ENCODE data around the gene FBXO24.

FBXO24 gene

DNA sequence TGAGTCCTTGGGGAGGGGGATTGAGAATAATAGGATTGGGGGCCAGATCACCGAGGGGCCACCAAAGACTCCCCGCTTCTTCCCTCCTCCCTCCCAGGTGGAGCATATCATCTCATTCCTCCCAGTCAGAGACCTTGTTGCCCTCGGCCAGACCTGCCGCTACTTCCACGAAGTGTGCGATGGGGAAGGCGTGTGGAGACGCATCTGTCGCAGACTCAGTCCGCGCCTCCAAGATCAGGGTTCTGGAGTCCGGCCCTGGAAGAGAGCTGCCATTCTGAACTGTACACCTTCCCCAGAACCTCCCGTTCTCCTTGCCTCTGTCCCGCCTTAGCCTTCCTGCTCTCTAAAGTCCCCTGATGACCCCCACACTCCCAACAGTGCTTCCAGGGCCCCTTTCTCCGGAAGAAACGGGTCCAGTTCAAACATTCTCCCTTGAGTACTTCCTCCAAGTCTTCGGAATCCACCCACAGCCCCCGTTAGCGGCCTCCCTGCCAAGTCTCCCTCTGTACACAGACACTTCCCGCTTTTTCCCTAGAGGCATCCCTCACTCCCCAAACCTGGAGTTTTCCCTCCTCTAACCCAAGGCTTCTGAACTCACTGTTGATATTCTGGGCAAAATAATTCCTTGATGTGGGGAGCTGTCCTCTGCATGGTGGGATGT, 4.1 kb downstream of the FBXO24 start:
- DNase-seq (ENCODE audit: low spot score), result no peak

DNA sequence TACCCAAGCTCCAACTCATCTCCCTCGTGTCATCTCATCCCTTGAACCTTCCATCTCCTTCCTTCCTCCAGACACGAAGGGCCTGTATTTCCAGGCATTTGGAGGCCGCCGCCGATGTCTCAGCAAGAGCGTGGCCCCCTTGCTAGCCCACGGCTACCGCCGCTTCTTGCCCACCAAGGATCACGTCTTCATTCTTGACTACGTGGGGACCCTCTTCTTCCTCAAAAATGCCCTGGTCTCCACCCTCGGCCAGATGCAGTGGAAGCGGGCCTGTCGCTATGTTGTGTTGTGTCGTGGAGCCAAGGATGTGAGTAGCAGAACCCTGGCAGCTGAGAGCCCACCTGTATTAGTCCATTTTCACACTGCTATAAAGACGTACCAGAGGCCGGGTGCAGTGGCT, 5.5 kb downstream of the FBXO24 start:
- DNase-seq (ENCODE audit: low spot score), result no peak

DNA sequence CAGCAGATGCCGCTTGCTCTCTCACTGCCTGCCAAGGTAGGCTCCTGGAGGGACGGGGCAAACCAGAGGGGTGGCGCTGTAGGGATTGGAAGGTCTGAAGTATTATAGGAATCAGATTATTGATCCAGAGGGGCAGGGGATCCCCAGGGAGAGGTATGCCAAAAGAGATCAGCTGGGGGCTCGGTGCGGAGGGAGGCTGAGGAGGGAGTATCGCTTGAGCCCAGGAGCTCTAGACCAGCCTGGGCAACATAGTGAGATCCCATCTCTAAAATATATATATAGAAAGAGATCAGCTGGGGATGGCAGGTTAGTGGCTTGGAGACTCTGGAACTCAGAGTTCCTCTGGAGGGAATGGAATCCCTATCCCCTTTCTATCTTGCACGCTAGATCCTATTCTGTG, 9.1 kb downstream of the FBXO24 start:
- DNase-seq (ENCODE audit: low spot score), result no peak

DNA sequence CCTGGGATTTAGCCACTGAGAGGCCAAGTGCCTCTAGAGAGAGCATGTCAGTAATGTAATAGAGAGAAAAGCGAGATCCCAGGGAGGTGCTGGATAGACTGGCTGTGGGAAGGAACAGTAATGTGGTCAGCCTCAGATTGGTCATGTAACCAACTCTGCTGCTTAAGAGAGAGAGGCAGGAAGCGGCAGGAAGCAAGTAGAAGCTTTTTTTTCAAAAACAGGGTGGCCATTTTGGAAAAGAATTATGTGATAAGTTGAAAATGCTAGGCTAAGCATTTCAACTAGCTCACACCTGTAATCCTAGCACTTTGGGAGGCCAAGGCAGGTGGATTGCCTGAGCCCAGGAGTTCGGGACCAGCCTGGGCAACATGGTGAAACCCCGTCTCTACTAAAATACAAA, 12.3 kb downstream of the FBXO24 start:
- DNase-seq (ENCODE audit: low spot score), result no peak

DNA sequence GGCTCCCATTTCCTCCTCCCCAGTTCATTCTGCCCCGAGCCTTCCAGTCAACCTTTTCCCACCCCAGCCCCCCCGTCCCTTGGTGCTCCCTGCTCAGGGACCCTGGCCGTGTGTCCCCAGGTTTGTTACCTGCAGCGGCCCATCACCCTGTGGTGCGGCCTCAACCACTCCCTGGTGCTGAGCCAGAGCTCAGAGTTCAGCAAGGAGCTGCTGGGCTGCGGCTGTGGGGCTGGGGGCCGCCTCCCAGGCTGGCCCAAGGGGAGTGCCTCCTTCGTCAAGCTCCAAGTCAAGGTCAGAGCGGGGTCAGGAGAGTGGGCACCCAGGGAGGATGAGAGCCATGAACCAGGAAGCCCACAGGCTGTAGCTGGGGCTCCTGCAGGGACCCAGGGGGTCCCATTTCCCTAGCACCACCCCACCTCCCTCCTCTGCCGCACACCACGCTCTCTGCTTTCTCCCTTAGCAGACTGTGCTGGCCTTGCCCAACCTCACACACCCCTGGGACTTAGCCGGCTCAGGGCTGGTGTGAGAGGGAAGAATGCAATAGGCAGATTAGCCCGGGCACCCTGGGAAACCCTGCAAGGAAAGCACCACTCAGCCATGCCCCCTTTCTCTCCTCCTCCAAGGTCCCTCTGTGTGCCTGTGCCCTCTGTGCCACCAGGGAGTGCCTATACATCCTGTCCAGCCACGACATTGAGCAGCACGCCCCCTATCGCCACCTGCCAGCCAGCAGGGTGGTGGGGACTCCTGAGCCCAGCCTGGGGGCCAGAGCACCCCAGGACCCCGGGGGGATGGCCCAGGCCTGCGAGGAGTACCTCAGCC, 14.0 kb downstream of the FBXO24 start:
- no peak for DNase-seq (ENCODE audit: low spot score)

DNA sequence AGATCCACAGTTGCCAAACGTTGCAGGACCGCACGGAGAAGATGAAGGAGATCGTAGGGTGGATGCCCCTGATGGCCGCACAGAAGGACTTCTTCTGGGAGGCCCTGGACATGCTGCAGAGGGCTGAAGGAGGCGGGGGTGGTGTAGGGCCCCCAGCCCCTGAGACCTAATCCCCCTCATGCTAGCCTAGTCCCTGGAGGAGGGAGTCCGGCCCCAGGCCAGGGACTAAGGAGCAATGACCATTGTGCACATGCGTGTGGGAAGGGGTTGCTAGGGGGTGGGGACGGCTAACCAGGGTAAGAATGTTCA, 14.6 kb downstream of the FBXO24 start:
- no peak for DNase-seq (ENCODE audit: low spot score)

DNA sequence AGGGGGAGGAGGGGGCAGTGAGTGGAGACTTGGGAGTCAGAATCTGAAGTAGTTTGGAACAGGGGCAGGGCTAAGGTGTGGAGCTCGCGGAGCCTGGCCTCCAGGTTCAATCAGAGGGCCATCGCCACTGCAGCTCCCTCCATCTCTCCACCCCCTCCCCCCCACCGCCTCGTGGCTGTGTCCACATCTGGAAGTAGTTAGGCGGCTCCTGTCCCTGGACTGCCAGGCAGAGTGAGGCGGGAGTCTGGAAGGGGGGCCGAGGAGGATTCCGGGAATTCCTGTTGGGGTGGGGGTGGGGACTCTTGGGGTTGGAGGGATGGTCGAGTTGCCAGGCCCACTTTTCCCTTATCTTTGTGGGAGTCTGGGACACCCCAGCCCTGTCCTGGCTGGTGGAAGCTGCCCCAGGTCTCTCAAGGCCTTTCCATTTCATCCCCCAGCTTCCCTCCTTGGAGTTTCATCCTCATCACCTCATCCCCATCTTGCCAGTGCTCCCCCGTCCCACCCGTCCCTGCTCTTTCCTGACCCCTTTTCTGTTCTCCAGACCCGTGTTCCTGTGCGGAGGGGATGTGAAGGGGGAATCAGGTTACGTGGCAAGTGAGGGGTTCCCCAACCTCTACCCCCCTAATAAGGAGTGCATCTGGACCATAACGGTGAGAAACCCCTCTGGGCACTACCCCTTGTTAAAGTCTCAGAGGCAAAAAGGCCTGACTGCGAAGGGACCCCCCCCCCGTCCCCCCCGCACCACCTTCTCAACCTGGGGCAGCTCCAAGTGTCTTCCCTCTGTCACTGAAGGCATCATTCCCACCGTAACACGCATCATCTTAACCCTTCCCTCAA, 17.0 kb downstream of the FBXO24 start:
- DNase-seq (ENCODE audit: low spot score), result no peak

DNA sequence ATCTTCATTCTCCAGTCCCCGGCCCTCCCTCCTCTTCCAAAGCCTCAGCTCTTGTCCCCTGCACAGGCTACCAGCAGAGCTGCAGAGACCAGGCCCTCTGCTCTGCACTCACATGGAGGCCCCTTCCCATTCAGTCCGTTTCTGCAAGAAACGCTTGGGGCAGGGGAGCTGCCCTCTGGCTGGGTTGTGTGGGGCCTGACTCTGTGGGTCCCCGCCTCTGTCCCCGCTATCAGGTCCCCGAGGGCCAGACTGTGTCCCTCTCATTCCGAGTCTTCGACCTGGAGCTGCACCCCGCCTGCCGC, 17.5 kb downstream of the FBXO24 start:
- DNase-seq (ENCODE audit: low spot score), result no peak

DNA sequence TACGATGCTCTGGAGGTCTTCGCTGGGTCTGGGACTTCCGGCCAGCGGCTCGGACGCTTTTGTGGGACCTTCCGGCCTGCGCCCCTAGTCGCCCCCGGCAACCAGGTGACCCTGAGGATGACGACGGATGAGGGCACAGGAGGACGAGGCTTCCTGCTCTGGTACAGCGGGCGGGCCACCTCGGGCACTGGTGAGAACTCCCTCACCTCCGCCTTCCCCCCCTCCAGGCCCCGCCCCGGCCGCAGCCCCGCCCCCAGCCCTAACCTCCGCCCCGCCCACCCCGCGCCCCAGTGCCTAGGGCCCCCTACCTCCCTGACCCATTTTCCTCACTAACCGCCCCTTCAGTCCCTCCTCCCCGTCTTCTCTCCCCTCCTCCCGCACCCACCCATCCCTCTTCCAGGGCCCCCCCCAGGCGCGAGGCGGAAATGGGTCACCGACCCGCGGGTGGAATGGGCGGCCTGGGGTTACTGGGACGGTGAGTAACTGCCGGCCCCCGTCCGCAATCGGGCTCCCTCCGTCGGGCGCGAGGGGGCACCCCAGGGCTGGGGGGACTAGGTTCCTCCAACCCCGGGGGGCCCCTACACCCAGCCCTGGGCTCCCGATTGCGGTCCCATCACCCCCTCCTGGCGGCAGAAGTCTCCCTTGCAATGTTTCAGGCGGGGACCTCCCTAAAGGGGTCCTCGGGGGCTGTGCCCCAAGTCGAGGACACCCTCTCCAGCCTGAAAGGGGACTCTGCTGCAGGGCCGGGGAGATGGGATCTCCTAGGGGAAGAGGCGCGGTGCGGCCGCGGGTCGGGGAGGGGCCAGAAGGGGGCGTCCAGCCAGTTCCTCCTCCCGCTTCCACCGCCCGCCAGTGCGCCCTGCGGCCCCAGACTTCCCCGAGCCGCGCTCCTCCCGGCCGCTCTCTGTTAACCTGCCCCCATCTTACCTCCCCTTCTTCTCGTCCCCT, 18.2 kb downstream of the FBXO24 start:
- DNase-seq (ENCODE audit: low spot score), result peak; percentile 93

DNA sequence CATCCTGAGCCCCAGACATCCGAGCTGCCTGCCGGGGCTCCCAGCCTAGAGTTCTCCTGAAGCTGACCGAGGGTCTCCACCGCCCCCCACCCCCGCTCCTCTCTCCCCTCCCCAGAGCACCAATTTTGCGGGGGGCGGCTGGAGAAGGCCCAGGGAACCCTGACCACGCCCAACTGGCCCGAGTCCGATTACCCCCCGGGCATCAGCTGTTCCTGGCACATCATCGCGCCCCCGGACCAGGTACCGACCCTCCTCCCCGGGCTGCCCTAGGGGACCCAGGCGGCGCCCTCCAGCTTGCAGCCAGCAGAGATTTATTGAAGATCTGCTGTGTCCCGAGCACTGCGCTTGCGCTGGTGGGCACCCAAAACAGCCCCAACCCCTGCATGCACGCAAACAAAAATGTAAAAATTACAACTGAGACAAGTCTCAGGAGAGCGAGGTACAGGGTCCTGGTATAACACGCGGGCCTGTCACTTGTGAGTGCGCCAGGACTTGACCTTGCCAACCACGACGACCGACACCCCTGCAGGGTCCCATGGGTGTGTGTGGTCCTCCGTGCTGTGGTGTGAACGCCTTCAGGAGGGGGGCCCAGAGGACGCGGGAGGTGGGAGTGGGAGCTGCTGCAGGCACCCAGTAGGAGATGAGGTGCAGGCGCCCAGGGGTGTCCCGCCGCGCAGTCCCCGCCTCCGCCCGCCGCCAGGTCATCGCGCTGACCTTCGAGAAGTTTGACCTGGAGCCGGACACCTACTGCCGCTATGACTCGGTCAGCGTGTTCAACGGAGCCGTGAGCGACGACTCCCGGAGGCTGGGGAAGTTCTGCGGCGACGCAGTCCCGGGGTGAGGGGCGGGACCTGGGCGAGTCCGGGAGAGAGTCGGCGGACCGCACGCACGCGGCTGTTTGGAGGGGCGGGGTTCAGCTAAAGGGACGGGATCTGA, 19.1 kb downstream of the FBXO24 start:
- no peak for DNase-seq (ENCODE audit: low spot score)

DNA sequence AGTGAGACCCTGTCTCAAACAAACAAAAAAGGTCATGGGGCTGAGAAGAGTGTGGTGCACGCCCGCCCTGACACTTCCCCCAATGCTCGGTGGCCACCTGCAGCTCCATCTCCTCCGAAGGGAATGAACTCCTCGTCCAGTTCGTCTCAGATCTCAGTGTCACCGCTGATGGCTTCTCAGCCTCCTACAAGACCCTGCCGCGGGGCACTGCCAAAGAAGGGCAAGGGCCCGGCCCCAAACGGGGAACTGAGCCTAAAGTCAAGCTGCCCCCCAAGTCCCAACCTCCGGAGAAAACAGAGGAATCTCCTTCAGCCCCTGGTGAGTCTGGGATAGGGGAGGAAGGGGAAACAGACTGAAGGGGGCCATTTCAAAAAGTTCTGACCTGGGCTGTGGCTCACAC, 20.2 kb downstream of the FBXO24 start:
- DNase-seq (ENCODE audit: low spot score), result no peak

DNA sequence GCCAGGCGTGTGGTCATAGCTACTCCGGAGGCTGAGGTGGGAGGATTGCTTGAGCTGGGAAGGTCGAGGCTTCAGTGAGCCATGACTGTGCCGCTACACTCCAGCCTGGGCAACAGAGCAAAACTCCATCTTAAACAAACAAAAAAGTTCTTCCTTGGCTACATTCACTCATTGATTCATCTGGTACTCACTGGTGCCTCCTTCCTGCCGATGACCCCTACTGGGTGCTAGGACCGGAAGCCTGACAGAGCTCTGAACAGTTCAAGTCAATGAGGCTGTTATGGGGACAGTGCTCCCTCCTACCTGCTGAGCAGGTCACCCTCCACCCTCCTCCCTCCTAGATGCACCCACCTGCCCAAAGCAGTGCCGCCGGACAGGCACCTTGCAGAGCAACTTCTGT, 21.0 kb downstream of the FBXO24 start:
- no peak for DNase-seq (ENCODE audit: low spot score)

DNA sequence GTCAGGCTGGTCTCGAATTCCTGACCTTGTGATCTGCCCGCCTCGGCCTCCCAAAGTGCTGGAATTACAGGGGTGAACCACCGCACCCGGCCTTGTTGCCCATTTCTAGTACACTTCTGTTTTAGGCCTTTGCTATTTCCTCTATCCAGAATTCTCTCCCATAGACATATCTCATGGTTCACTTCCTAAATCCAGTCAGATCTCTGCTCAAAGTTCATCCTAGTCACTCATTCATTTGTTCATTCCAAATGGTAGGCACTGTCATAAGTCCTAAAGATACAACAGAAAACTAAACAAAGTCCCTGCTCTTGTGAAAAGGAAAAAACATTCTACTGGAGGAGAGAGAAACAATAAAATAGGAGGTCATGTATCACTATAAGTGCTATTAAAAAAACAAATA, 23.8 kb downstream of the FBXO24 start:
- DNase-seq (ENCODE audit: low spot score), result no peak

DNA sequence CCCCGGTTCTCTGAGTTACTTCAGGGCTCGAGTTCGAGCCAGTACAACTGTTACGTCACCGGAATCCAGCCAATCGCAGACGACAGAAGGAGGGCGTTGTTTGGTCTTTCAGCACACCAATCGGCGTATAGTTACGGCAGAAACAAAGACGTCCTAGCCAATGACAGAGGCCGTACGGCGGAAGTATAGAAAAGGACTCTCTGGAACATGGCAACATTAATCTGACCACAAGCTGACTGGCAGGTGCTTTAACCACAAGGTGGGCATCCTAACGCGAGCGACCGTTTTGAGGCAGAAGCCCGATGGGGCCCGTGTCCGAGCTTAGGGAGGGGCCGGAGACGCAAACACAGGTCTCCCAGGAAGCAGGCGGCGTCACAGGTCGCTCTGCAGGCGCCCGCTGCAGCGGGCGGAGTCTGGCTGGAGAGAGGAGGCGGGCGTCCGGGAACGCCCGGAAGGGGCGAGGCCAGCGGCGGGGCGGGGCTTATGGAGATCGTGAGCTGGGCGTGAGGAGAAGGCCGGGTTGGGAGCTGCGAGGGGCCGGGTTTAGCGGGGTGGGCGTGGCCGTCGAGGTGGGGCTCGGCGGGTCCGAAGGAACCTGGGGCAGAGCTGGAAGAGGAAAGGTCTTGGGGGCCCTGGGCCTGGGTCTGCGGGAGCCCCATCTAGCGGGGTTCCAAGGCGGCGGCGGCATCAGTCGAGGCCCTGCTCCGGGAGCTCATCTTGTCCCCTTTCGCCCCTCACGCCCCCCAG, 26.0 kb downstream of the FBXO24 start, which contains the start of gene MOSPD3:
Gene MOSPD3 (plus strand): TSS at position 558 of the 747 bp plus-strand sequence. CDS start 252 bp downstream, outside the sequence.
- DNase-seq (ENCODE audit: low spot score), result peak; percentile 99

DNA sequence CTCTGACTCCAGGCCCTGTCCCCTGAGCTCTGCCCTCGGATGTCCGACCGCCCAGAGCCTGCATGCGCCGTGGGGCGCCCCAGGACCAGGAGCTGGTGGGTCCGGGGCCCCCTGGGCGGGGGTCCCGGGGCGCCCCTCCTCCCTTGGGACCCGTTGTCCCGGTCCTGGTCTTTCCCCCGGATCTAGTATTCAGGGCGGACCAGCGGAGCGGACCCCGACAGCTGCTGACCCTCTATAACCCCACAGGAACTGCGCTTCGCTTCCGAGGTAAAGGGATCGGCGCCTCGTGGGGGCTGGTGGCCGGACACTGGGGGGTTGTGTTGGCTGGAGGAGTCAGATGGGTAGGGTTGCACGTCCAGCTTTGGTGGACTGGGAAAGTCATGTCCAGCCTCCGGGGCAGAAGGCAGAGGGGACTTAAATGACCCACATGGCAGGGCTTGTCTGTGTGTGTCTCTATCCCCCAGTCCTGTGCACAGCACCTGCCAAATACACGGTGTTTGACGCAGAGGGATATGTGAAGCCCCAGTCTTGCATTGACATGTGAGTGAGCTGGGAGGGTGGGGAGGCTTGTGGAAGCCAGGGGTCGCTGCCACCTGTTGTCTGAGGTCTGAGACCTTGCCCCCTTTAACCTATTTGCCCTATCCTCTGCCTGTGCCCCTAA, 26.7 kb downstream of the FBXO24 start:
- DNase-seq (ENCODE audit: low spot score), result no peak

DNA sequence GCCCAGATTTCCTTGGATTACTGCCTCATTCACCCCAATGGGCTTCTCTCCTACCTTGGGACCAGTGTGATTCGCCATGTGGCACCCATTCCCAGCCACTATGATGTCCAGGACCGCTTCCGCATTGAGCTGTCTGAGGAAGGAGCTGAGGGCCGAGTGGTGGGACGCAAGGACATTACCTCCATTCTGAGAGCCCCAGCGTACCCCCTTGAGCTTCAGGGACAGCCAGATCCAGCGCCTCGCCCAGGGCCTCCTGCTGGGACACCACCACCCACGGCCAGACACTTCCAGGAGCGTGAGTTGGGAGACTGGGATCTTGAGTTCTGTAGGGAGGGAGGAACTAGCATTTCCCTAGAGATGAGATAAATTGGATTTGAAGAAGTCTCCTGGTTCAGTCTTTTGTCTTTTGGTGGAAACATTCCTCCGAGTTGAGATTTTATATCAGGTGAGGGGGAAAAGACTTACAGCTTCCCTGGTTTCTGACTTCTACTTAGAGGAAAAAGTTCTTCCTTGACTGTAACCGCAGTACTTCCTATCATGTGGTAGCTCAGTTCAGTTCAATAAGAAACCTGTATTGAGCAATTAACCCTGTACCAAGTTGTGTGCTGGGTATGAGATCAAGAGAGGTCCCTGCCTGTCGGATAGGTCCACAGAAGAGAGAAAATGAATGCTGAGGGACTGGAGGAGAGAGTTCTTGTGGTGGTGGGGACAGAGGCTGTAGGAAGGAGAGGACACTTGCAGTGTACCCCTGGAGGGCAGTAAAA, 27.5 kb downstream of the FBXO24 start:
- no peak for DNase-seq (ENCODE audit: low spot score)

DNA sequence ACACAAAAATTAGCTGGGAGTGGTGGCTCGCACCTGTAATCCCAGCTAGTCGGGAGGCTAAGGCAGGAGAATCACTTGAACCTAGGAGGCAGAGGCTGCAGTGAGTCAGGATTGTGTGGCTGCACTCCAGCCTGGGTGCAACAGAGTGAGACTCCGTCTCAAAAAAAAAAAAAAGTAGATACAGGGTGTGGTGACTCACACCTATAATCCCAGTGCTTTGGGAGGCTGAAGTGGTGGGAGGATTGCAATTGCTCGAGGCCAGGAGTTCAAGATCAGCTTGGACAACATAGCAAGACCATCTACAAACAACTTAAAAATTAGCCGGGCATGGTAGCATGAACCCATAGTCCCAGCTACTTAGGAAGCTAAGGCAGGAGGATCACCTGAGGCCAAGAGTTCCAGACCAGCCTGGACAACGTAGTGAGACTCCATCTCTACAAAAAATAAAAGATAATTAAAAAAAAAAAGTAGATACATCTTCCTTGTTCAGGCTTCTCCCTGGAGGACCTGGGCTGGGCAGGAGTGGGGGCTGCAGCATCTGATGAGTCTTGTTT, 28.3 kb downstream of the FBXO24 start:
- no peak for DNase-seq (ENCODE audit: low spot score)

DNA sequence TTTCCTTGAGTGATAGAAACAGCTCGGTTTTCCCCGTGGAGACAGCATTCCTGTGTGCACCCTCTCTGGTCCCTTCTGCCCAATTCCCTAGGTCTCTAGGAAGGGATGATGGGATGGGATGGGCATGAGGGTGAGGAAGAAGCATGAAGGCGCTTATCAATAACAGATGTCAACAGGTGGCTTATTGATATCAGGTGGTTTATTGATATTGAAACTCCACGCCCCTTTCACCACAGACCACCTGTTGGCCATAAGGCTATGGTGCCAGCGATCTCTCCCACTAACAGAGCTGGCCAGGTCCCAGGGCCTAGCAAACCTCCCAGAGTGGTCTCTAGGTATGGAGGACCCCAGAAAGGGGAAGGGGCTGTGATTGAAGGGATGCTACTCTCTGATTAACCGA, 34.1 kb downstream of the FBXO24 start:
- DNase-seq (ENCODE audit: low spot score), result no peak

Measured in germinal center (tissue), 1 donor.